Activated CD8-positive, alpha-beta memory T cell treated with anti-CD3 and anti-CD28 coated beads for 36 hours (primary cell): ENCODE measurements around the gene ADIPOR1. TPM values are rescaled to one million over a fixed set of nuclear protein-coding genes. Genes with fewer than 3 reads are reported as not detected.
"Not testable (repeated sequence)": the region's sequence is repeated elsewhere in the genome, so short reads cannot be mapped to it uniquely, and the experiment has no call there.

ENCODE experiments used
- CTCF ChIA-PET: fragments of 350-600 bp; sonication (Branson Sonifier 250); formaldehyde crosslinking; loops from one replicate; lab custom pipeline; 2021; ENCODE audit warnings: antibody characterized with exemption; lab: Charles Lee
- POLR2A ChIA-PET: fragments of 350-600 bp; sonication (Branson Sonifier 250); formaldehyde crosslinking; loops from one replicate; lab custom pipeline; 2021; ENCODE audit warnings: antibody characterized with exemption; lab: Charles Lee
- total RNA-seq, 2 experiments: library from RNA; stranded (reverse); gene quantifications; one replicate each; pipeline ENCODE4 v1.2.3, GENCODE V29; 2021

The ADIPOR1 gene
- total RNA-seq = 10 to 100 TPM; 92.0 to 94.4 TPM

GRCh38 chr1:202957733-202958543 is at the start of gene ADIPOR1:
TSS of gene ADIPOR1 (minus strand) at chr1:202958312. CDS start at chr1:202951070, 7,242 bp downstream.
- CTCF ChIA-PET = no interaction called here

GRCh38 chr1:203006948-203007871 is 49.1 kb upstream of the ADIPOR1 start, which contains the start of gene TMEM183A:
TSS of gene TMEM183A (plus strand) at chr1:203007374. CDS start at chr1:203007466, 92 bp downstream.
- CTCF ChIA-PET = interaction anchor here (0.6 to 1.8 kb wide), 4 partner anchors 8 to 682 kb away, joined by 3 to 5 read pairs (median 5); partner anchors contain the start of gene KLHL12
- POLR2A ChIA-PET = interaction anchor here (0.6 to 2.0 kb wide), 15 partner anchors 18 to 1275 kb away, joined by 3 to 14 read pairs (median 3); partner anchors contain the start of genes KLHL12, PPFIA4, PPP1R12B and RABIF

More at GRCh38 chr1:202957733-202958543, at the start of gene ADIPOR1:
- POLR2A ChIA-PET = no interaction called here

GRCh38 chr1:203005395-203006142 is 47.5 kb upstream of the ADIPOR1 start:
- POLR2A ChIA-PET = interaction anchor here (0.7 to 1.9 kb wide), 3 partner anchors 15 to 117 kb away, joined by 3 to 14 read pairs (median 4); partner anchors contain the start of genes KLHL12 and RABIF
- CTCF ChIA-PET = not testable (repeated sequence)

GRCh38 chr1:203002951-203003350 is 44.8 kb upstream of the ADIPOR1 start:
- POLR2A ChIA-PET = no interaction called here
- CTCF ChIA-PET = no interaction called here

- CTCF ChIA-PET = no interaction called here
Measured at GRCh38 chr1:203001986-203002385, 43.9 kb upstream of the ADIPOR1 start.

GRCh38 chr1:203000217-203000944 is 42.3 kb upstream of the ADIPOR1 start:
- ChIA-PET CTCF (interaction anchor here (0.5 to 1.6 kb wide), 7 partner anchors 8 to 1185 kb away, joined by 3 to 5 read pairs (median 3); partner anchors contain the start of gene KLHL12), POLR2A (no interaction called here)

More at GRCh38 chr1:203001986-203002385, 43.9 kb upstream of the ADIPOR1 start:
- POLR2A ChIA-PET = no interaction called here

- CTCF ChIA-PET = interaction anchor here (0.7 to 1.6 kb wide), 6 partner anchors 9 to 186 kb away, joined by 3 to 5 read pairs (median 3); partner anchors contain the start of genes KLHL12 and PPFIA4
- POLR2A ChIA-PET = no interaction called here
Measured at GRCh38 chr1:202998836-202999750, 41.0 kb upstream of the ADIPOR1 start.

- CTCF ChIA-PET = interaction anchor here (0.7 kb wide), 1 partner anchor 52 kb away, joined by 3 read pairs; no protein-coding TSS in a partner anchor
- POLR2A ChIA-PET = no interaction called here
Measured at GRCh38 chr1:202994756-202995155, 36.6 kb upstream of the ADIPOR1 start.

GRCh38 chr1:202991112-202991511 is 33.0 kb upstream of the ADIPOR1 start:
- CTCF ChIA-PET = no interaction called here
- POLR2A ChIA-PET = no interaction called here

GRCh38 chr1:202989879-202990278 is 31.8 kb upstream of the ADIPOR1 start:
- ChIA-PET POLR2A (no interaction called here), CTCF (interaction anchor here (0.6 to 1.4 kb wide), 2 partner anchors 9 to 346 kb away, joined by 3 to 4 read pairs; no protein-coding TSS in a partner anchor)

- CTCF ChIA-PET = no interaction called here
- POLR2A ChIA-PET = no interaction called here
Measured at GRCh38 chr1:202987922-202988583, 29.9 kb upstream of the ADIPOR1 start.

- CTCF ChIA-PET = no interaction called here
- POLR2A ChIA-PET = no interaction called here
Measured at GRCh38 chr1:202987255-202987654, 29.1 kb upstream of the ADIPOR1 start.

GRCh38 chr1:202986120-202986519 is 28.0 kb upstream of the ADIPOR1 start:
- POLR2A ChIA-PET = interaction anchor here (0.6 kb wide), 1 partner anchor 405 kb away, joined by 3 read pairs; no protein-coding TSS in a partner anchor
- CTCF ChIA-PET = interaction anchor here (0.7 kb wide), 1 partner anchor 10 kb away, joined by 3 read pairs; no protein-coding TSS in a partner anchor

- POLR2A ChIA-PET = no interaction called here
- CTCF ChIA-PET = interaction anchor here (1.0 kb wide), 1 partner anchor 31 kb away, joined by 3 read pairs; no protein-coding TSS in a partner anchor
Measured at GRCh38 chr1:202982715-202983430, 24.8 kb upstream of the ADIPOR1 start.

GRCh38 chr1:202981939-202982338 is 23.8 kb upstream of the ADIPOR1 start:
- ChIA-PET CTCF (no interaction called here), POLR2A (no interaction called here)
